GM19468 (cell line): ENCODE results near the gene GPX4.

Experiments used
- ATAC-seq: cut with Tn5 transposase; IDR thresholded peaks from one replicate; pipeline ENCODE4 v1.9.1; 2021; ENCODE audit warnings: mild to moderate bottlenecking, moderate library complexity, moderate number of reproducible peaks; ENCODE audit not compliant: unreplicated experiment; ENCODE audit errors: extremely low read depth

The GPX4 gene

GRCh38 chr19:1082928-1083816, 20.6 kb upstream of the GPX4 start:
- no peak for ATAC-seq

- ATAC-seq: no peak
Observed at GRCh38 chr19:1084024-1084868, 19.5 kb upstream of the GPX4 start.

- no peak for ATAC-seq
Observed at GRCh38 chr19:1085053-1085658, 18.6 kb upstream of the GPX4 start.

GRCh38 chr19:1085676-1086442, 17.9 kb upstream of the GPX4 start:
- ATAC-seq: no peak

- no peak for ATAC-seq
Observed at GRCh38 chr19:1086613-1087012, 17.2 kb upstream of the GPX4 start.

GRCh38 chr19:1087813-1088415, 15.9 kb upstream of the GPX4 start:
- no peak for ATAC-seq

GRCh38 chr19:1088416-1089010, 15.3 kb upstream of the GPX4 start:
- ATAC-seq: no peak

- ATAC-seq: no peak
Observed at GRCh38 chr19:1089126-1089771, 14.5 kb upstream of the GPX4 start.

GRCh38 chr19:1089891-1090290, 13.9 kb upstream of the GPX4 start:
- ATAC-seq: no peak

- no peak for ATAC-seq
Observed at GRCh38 chr19:1090731-1091543, 12.9 kb upstream of the GPX4 start.

GRCh38 chr19:1091544-1092175, 12.1 kb upstream of the GPX4 start:
- no peak for ATAC-seq

GRCh38 chr19:1093330-1093729, 10.5 kb upstream of the GPX4 start:
- ATAC-seq: no peak

- no peak for ATAC-seq
Observed at GRCh38 chr19:1093811-1094553, 9.8 kb upstream of the GPX4 start.

GRCh38 chr19:1094655-1094977, 9.2 kb upstream of the GPX4 start:
- ATAC-seq: no peak

GRCh38 chr19:1094978-1095701, 8.7 kb upstream of the GPX4 start, which contains the start of gene POLR2E:
Gene POLR2E, minus strand, starts transcription at chr19:1095375. Its CDS starts 60 bp downstream, at chr19:1095315.
- ATAC-seq: peak; percentile 65

- ATAC-seq: no peak
Observed at GRCh38 chr19:1097810-1098176, 6.0 kb upstream of the GPX4 start.
